BJ (cell line): Measurements from ENCODE around the gene PRELID3B. TPM values are rescaled to one million over a fixed set of nuclear protein-coding genes. Genes with fewer than 3 reads are reported as not detected.

ENCODE experiments used
- CTCF ChIA-PET: fragments of 350-600 bp; formaldehyde crosslinking; extraction: SDS; loops from one replicate; lab custom pipeline; 2021; ENCODE audit warnings: antibody characterized with exemption, inconsistent platforms; lab: Yijun Ruan, JAX
- POLR2A ChIA-PET: fragments of 300-600 bp; sonication (Branson Sonifier 250); formaldehyde crosslinking; extraction: SDS; loops from one replicate; lab custom pipeline; 2021; ENCODE audit warnings: antibody characterized with exemption; lab: Charles Lee
- DNase-seq: peaks from one replicate; pipeline ENCODE4 v3.0.0-alpha.2; 2011; ENCODE audit warnings: low read depth
- H3K27me3 ChIP-seq: 2 replicates; pipeline ENCODE4 v1.6.0; 2011; ENCODE audit warnings: low read length; ENCODE audit not compliant: control insufficient read depth, insufficient read depth
- H3K36me3 ChIP-seq: 2 replicates; pipeline ENCODE4 v1.5.1; 2011; ENCODE audit warnings: low read length; ENCODE audit not compliant: control insufficient read depth, insufficient read depth
- H3K4me3 ChIP-seq: 2 replicates; pipeline ENCODE4 v1.5.1; 2011; ENCODE audit warnings: low read depth, mild to moderate bottlenecking, control low read depth, low read length
- CTCF ChIP-seq: IDR thresholded peaks from 2 replicates; pipeline ENCODE4 v1.5.1; 2011; ENCODE audit warnings: low read depth, mild to moderate bottlenecking, control low read depth, inconsistent platforms, low read length, moderate library complexity; ENCODE audit not compliant: insufficient read depth
- polyA plus RNA-seq: library from polyadenylated mRNA; depleted of rRNA; stranded (reverse); fragments of >200 nt; gene quantifications from 2 replicates; pipeline ENCODE4 v1.2.3, GENCODE V29; 2011

PRELID3B gene
- polyA plus RNA-seq, 1 experiment = 76.0 TPM

- peak overlapping the region; percentile 75 for H3K4me3 ChIP-seq
- ChIA-PET POLR2A (interaction anchor here (0.5 kb wide), 1 partner anchor 575 kb away, joined by 3 read pairs; no protein-coding TSS in a partner anchor), CTCF (interaction anchor here (1.1 to 1.2 kb wide), 2 partner anchors 14 to 162 kb away, joined by 3 read pairs; no protein-coding TSS in a partner anchor)
- H3K36me3 ChIP-seq = peaks cover 2% of the 10 kb centered on the region
- TF ChIP-seq CTCF = no peak
- no peak for DNase-seq
- no peaks in the 10 kb centered on the region for H3K27me3 ChIP-seq
These were observed 11.5 kb downstream of the PRELID3B start for GRCh38 chr20:59030911-59031563.

GRCh38 chr20:59028812-59029211 is 13.8 kb downstream of the PRELID3B start:
- Histone ChIP-seq H3K4me3 (peak overlapping the region; percentile 18; the same call in 1 of the 2 replicates), H3K36me3 (peaks cover 12% of the 10 kb centered on the region), H3K27me3 (no peaks in the 10 kb centered on the region)
- no peak for DNase-seq
- no peak for TF ChIP-seq CTCF
- POLR2A ChIA-PET = no interaction called here
- CTCF ChIA-PET = interaction anchor here (1.2 kb wide), 1 partner anchor 193 kb away, joined by 4 read pairs; no protein-coding TSS in a partner anchor

- no peak for TF ChIP-seq CTCF
- no peaks in the 10 kb centered on the region for H3K27me3 ChIP-seq
- no peak for DNase-seq
- H3K36me3 ChIP-seq = peaks cover 14% of the 10 kb centered on the region
- H3K4me3 ChIP-seq = no peak overlapping the region
- CTCF ChIA-PET = interaction anchor here (1.2 to 1.6 kb wide), 3 partner anchors 17 to 194 kb away, joined by 3 to 4 read pairs (median 4); no protein-coding TSS in a partner anchor
- POLR2A ChIA-PET = no interaction called here
These were observed 14.8 kb downstream of the PRELID3B start for GRCh38 chr20:59027741-59028320.

DNA sequence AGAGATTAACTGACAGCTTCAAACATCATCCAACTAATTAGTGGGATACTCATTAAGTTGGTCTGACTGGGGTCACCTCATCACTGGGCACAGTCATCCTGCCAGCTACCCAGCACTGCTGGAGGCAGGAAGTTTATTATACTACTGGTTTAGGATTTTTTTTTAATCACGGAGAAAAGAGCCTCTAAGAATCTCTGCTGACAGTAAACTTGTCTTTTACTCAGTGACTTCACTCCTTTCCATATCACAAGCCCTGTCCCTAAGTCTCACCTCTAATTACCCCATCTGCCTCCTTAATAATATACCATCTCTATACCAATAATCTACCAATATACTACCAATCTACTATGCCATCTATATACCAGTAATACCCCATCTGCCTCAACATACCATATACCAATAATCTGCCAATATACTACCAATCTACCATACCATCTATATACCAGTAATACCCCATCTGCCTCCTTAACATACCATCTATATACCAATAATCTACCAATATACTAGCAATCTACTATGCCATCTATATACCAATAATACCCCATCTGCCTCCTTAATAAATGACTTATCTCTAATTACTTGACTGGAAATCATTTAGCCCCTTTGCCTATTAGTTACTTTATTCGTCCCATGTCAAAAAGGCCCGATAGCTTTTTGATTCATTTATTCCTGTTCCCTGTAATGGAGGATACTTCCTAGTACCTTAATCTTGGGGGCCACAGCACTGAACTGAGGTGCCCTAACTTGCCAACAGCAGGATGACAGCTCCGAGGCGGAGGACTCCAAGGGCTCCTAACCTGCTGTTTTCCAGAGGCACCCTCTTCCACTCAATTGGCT is 15.5 kb downstream of the PRELID3B start:
- DNase-seq = no peak
- Histone ChIP-seq H3K27me3 (no peaks in the 10 kb centered on the region), H3K36me3 (peaks cover 15% of the 10 kb centered on the region), H3K4me3 (no peak overlapping the region)
- TF ChIP-seq CTCF = no peak
- CTCF ChIA-PET = interaction anchor here (0.5 to 1.6 kb wide), 4 partner anchors 17 to 163 kb away, joined by 3 to 4 read pairs (median 3); no protein-coding TSS in a partner anchor
- POLR2A ChIA-PET = no interaction called here
